ENCODE measurements around the gene GAA. TPM values are rescaled to one million over a fixed set of nuclear protein-coding genes. Genes with fewer than 3 reads are reported as not detected.

GAA gene
- polyA plus RNA-seq, 1 of the 3 experiments (the other 2 are of a cell fraction) = 27.3 TPM

DNA sequence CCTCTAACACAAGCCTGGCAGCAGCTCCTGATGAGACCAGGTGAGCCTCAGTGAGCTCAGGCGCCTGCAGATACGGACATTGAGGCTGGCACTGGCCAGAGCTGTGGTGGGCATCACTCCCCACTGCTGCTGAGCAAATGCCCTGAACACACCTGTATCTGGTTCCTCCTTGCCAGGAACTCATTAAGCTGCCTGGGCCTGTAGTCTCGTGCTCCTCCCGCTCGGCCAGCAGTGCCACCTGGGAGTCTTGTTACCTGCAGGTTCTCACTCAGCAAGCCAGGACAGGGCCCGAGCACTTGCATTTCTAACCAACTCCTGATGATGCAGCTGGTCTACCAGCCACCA, 32.2 kb downstream of the GAA start (continued):
- TF ChIP-seq, protein P1, sequence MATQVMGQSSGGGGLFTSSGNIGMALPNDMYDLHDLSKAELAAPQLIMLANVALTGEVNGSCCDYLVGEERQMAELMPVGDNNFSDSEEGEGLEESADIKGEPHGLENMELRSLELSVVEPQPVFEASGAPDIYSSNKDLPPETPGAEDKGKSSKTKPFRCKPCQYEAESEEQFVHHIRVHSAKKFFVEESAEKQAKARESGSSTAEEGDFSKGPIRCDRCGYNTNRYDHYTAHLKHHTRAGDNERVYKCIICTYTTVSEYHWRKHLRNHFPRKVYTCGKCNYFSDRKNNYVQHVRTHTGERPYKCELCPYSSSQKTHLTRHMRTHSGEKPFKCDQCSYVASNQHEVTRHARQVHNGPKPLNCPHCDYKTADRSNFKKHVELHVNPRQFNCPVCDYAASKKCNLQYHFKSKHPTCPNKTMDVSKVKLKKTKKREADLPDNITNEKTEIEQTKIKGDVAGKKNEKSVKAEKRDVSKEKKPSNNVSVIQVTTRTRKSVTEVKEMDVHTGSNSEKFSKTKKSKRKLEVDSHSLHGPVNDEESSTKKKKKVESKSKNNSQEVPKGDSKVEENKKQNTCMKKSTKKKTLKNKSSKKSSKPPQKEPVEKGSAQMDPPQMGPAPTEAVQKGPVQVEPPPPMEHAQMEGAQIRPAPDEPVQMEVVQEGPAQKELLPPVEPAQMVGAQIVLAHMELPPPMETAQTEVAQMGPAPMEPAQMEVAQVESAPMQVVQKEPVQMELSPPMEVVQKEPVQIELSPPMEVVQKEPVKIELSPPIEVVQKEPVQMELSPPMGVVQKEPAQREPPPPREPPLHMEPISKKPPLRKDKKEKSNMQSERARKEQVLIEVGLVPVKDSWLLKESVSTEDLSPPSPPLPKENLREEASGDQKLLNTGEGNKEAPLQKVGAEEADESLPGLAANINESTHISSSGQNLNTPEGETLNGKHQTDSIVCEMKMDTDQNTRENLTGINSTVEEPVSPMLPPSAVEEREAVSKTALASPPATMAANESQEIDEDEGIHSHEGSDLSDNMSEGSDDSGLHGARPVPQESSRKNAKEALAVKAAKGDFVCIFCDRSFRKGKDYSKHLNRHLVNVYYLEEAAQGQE (IDR thresholded peaks at IDR 0.05; ENCODE audit: low read depth, low read length) = no peak
- no peak for TF ChIP-seq USF2 (IDR thresholded peaks at IDR 0.05; ENCODE audit: borderline replicate concordance, low read depth, low read length)
- TF ChIP-seq YY1 (IDR thresholded peaks at IDR 0.05; ENCODE audit: low read depth) = no peak
- TF ChIP-seq RAD21 (IDR thresholded peaks at IDR 0.05; ENCODE audit: low read length) = no peak
- no peak for TF ChIP-seq ELF1 (IDR thresholded peaks at IDR 0.05)
- TF ChIP-seq RXRA (IDR thresholded peaks at IDR 0.05; ENCODE audit: borderline replicate concordance, low read depth) = no peak
- TF ChIP-seq MXI1 (IDR thresholded peaks at IDR 0.05; ENCODE audit: low read depth, low read length) = no peak
- TF ChIP-seq EZH2phosphoT487 (IDR thresholded peaks at IDR 0.05; ENCODE audit: borderline replicate concordance, low read depth) = no peak
- no peak for TF ChIP-seq PBX3 (IDR thresholded peaks at IDR 0.05)
- TF ChIP-seq CTCF (IDR thresholded peaks at IDR 0.05) = no peak
- TF ChIP-seq, protein P2, sequence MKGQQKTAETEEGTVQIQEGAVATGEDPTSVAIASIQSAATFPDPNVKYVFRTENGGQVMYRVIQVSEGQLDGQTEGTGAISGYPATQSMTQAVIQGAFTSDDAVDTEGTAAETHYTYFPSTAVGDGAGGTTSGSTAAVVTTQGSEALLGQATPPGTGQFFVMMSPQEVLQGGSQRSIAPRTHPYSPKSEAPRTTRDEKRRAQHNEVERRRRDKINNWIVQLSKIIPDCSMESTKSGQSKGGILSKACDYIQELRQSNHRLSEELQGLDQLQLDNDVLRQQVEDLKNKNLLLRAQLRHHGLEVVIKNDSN (IDR thresholded peaks at IDR 0.05; ENCODE audit: borderline replicate concordance, low read depth) = no peak
- TF ChIP-seq GABPA (IDR thresholded peaks at IDR 0.05; ENCODE audit: low read depth) = no peak
- TF ChIP-seq TCF12 (IDR thresholded peaks at IDR 0.05) = no peak

- Histone ChIP-seq H3K27me3 (ENCODE audit: insufficient read depth) (no peaks in the 10 kb centered on the region), H3K4me1 (ENCODE audit: control insufficient read depth in 1 of 2, insufficient read depth in 2 of 2, low read depth in 1 of 2, low read length in 1 of 2) (no peaks in the 10 kb centered on the region), H3K4me2 (no peak overlapping the region), H3K9me2 (no peaks in the 10 kb centered on the region), H3K9ac (no peak overlapping the region), H3K4me3 (ENCODE audit: low read depth in 2 of 2, low read length in 1 of 2) (no peak overlapping the region), H3K27ac (ENCODE audit: low read depth in 2 of 2, low read length in 1 of 2) (no peak overlapping the region), H3K79me2 (ENCODE audit: insufficient read depth) (peaks cover 11% of the 10 kb centered on the region), H2AFZ (ENCODE audit: low read depth) (no peak overlapping the region), H3F3A (replicated peaks; ENCODE audit: insufficient read depth) (peaks cover 7% of the 10 kb centered on the region), H3K36me3 (replicated peaks in 1 of 2; ENCODE audit: control insufficient read depth in 1 of 2, insufficient read depth in 2 of 2, low read length in 1 of 2) (peaks cover 78 to 91% of the 10 kb centered on the region in 2 experiments), H4K20me1 (ENCODE audit: insufficient read depth) (no peaks in the 10 kb centered on the region), H3K9me3 (no peaks in the 10 kb centered on the region)
- no peak for DNase-seq
- 93% methylated on average over 9 of the region's 9 CpGs for WGBS (ENCODE audit: low lambda C conversion rate)
- TF ChIP-seq TEAD4 (IDR thresholded peaks at IDR 0.05; ENCODE audit: borderline replicate concordance, insufficient read depth) = no peak
- no peak for TF ChIP-seq FOXM1 (IDR thresholded peaks at IDR 0.05; ENCODE audit: low read depth)
- TF ChIP-seq USF2 (IDR thresholded peaks at IDR 0.05; ENCODE audit: borderline replicate concordance, low read depth, low read length) = no peak
- TF ChIP-seq FOSL2 (IDR thresholded peaks at IDR 0.05; ENCODE audit: borderline replicate concordance, low read depth) = no peak
- no peak for TF ChIP-seq NRF1 (IDR thresholded peaks at IDR 0.05; ENCODE audit: low read depth, low read length)
- TF ChIP-seq GATA2 (CRISPR knock-in tag; IDR thresholded peaks at IDR 0.05) = no peak
- TF ChIP-seq, protein P3, sequence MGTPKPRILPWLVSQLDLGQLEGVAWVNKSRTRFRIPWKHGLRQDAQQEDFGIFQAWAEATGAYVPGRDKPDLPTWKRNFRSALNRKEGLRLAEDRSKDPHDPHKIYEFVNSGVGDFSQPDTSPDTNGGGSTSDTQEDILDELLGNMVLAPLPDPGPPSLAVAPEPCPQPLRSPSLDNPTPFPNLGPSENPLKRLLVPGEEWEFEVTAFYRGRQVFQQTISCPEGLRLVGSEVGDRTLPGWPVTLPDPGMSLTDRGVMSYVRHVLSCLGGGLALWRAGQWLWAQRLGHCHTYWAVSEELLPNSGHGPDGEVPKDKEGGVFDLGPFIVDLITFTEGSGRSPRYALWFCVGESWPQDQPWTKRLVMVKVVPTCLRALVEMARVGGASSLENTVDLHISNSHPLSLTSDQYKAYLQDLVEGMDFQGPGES (IDR thresholded peaks at IDR 0.05; ENCODE audit: low read depth, low read length) = no peak
- ChIA-PET POLR2A (no interaction called here), CTCF (interaction anchor here (0.7 to 1.1 kb wide), 2 partner anchors 36 to 128 kb away, joined by 3 read pairs; partner anchors contain the start of gene GAA)
Observed at GRCh38 chr17:80137131-80137530, 35.8 kb downstream of the GAA start.
